ENCODE data around the gene NAA50. TPM values are rescaled to one million over a fixed set of nuclear protein-coding genes. Genes with fewer than 3 reads are reported as not detected.

The NAA50 gene
- polyA plus RNA-seq, 1 of the 3 experiments (the other 2 are of a cell fraction): 79.5 TPM

DNA sequence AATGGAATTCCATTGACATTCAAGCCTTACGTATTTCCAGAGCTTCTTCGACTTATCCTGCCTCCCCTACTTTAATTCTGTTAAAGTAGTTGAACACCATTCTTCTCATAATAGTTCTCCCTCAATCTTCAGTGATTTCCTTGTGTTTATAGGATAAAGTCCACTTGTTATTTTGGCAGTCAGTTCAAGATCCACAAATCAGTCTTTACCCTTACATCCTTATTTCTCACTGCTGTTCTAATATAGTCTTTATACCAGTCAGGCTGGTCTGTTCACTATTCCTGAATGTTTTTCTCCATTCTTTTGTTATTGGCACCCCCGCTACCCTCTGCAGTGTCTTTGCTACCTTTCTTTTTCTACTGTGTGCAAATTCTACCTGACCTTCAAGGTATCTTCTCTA lies 30.5 kb upstream of the NAA50 start:
- CTCF ChIA-PET: interaction anchor here (0.8 to 1.0 kb wide), 2 partner anchors 16 to 68 kb away, joined by 3 read pairs; no protein-coding TSS in a partner anchor
- no peak overlapping the region for H3K9ac ChIP-seq

DNA sequence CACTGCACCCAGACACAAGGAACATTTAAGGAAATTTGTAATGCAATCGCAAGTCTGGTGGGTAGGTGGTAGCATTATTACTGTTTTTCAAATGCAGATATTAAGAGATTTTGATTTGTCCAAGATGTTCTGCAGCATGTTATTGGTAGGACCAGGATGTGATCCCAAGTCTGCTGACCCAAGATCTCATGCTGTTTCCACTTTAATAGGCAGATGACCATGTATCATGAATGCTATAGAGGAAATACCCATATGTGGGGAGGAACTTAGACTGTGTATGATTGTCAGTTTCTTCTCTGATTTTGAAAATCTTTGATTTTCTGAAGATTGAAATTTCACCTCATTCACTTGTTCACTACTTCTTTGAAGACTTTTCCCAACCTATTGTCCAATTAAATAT lies 29.5 kb upstream of the NAA50 start:
- Histone ChIP-seq H3K4me3 (ENCODE audit: low read depth in 2 of 2, low read length in 1 of 2) (no peak overlapping the region), H3K4me2 (no peak overlapping the region), H3K9me2 (no peaks in the 10 kb centered on the region), H2AFZ (ENCODE audit: low read depth) (no peak overlapping the region), H3K36me3 (replicated peaks in 1 of 2; ENCODE audit: control insufficient read depth in 1 of 2, insufficient read depth in 2 of 2, low read length in 1 of 2) (peaks cover 3 to 5% of the 10 kb centered on the region in 2 experiments), H4K20me1 (ENCODE audit: insufficient read depth) (no peaks in the 10 kb centered on the region), H3K9me3 (no peaks in the 10 kb centered on the region), H3K79me2 (ENCODE audit: insufficient read depth) (peaks cover 8% of the 10 kb centered on the region; the same call in 1 of the 2 replicates), H3K27ac (ENCODE audit: low read depth in 2 of 2, low read length in 1 of 2) (no peak overlapping the region), H3F3A (replicated peaks; ENCODE audit: insufficient read depth) (peaks cover 4% of the 10 kb centered on the region), H3K9ac (no peak overlapping the region), H3K27me3 (ENCODE audit: insufficient read depth) (no peaks in the 10 kb centered on the region), H3K4me1 (ENCODE audit: control insufficient read depth in 1 of 2, insufficient read depth in 2 of 2, low read depth in 1 of 2, low read length in 1 of 2) (no peaks in the 10 kb centered on the region)
- ChIA-PET POLR2A (no interaction called here), CTCF (interaction anchor here (0.8 to 1.0 kb wide), 2 partner anchors 15 to 69 kb away, joined by 3 read pairs; no protein-coding TSS in a partner anchor)
- 92% methylated on average over 1 of the region's 1 CpG for WGBS (ENCODE audit: low lambda C conversion rate)
- no peak for DNase-seq
- TF ChIP-seq MEF2A (IDR thresholded peaks at IDR 0.05; ENCODE audit: borderline replicate concordance, low read depth): no peak
- no peak for TF ChIP-seq GABPA (IDR thresholded peaks at IDR 0.05; ENCODE audit: low read depth)
- no peak for TF ChIP-seq MXI1 (IDR thresholded peaks at IDR 0.05; ENCODE audit: low read depth, low read length)
- TF ChIP-seq SMC3 (IDR thresholded peaks at IDR 0.05; ENCODE audit: low read depth, low read length): no peak
- no peak for TF ChIP-seq ZBTB33 (IDR thresholded peaks at IDR 0.05; ENCODE audit: borderline replicate concordance, low read depth)
- TF ChIP-seq FOSL2 (IDR thresholded peaks at IDR 0.05; ENCODE audit: borderline replicate concordance, low read depth): no peak
- TF ChIP-seq PBX3 (IDR thresholded peaks at IDR 0.05): no peak
- no peak for TF ChIP-seq CHD2 (IDR thresholded peaks at IDR 0.05; ENCODE audit: low read length, partially characterized antibody)
- TF ChIP-seq ELF1 (IDR thresholded peaks at IDR 0.05): no peak
- TF ChIP-seq TCF12 (IDR thresholded peaks at IDR 0.05): no peak
- no peak for TF ChIP-seq NRF1 (IDR thresholded peaks at IDR 0.05; ENCODE audit: low read depth, low read length)
- TF ChIP-seq FOXM1 (IDR thresholded peaks at IDR 0.05; ENCODE audit: low read depth): no peak

More for the DNA sequence above, 30.5 kb upstream of the NAA50 start:
- H2AFZ ChIP-seq (ENCODE audit: low read depth): no peak overlapping the region
- H3K4me2 ChIP-seq: no peak overlapping the region
- POLR2A ChIA-PET: no interaction called here
- H3K36me3 ChIP-seq (replicated peaks in 1 of 2; ENCODE audit: control insufficient read depth in 1 of 2, insufficient read depth in 2 of 2, low read length in 1 of 2): peaks cover 3 to 9% of the 10 kb centered on the region in 2 experiments
- H3K9me3 ChIP-seq: no peaks in the 10 kb centered on the region
- 97% methylated on average over 3 of the region's 3 CpGs for WGBS (ENCODE audit: low lambda C conversion rate)
- no peaks in the 10 kb centered on the region for H3K4me1 ChIP-seq (ENCODE audit: control insufficient read depth in 1 of 2, insufficient read depth in 2 of 2, low read depth in 1 of 2, low read length in 1 of 2)
- no peaks in the 10 kb centered on the region for H3K9me2 ChIP-seq
- TF ChIP-seq CHD2 (IDR thresholded peaks at IDR 0.05; ENCODE audit: low read length, partially characterized antibody) (no peak), YY1 (IDR thresholded peaks at IDR 0.05; ENCODE audit: low read depth) (no peak), ELF1 (IDR thresholded peaks at IDR 0.05) (no peak), CTCF (IDR thresholded peaks at IDR 0.05) (no peak), RAD21 (IDR thresholded peaks at IDR 0.05; ENCODE audit: low read length) (no peak), JUND (IDR thresholded peaks at IDR 0.05) (no peak), MEF2A (IDR thresholded peaks at IDR 0.05; ENCODE audit: borderline replicate concordance, low read depth) (no peak), USF1 (IDR thresholded peaks at IDR 0.05; ENCODE audit: borderline replicate concordance, low read depth) (no peak), USF2 (IDR thresholded peaks at IDR 0.05; ENCODE audit: borderline replicate concordance, low read depth, low read length) (no peak), TAF1 (IDR thresholded peaks at IDR 0.05; ENCODE audit: borderline replicate concordance, low read depth, low read length) (no peak), FOXJ3 (CRISPR knock-in tag; IDR thresholded peaks at IDR 0.05) (no peak)
- no peaks in the 10 kb centered on the region for H3K27me3 ChIP-seq (ENCODE audit: insufficient read depth)
- no peak overlapping the region for H3K27ac ChIP-seq (ENCODE audit: low read depth in 2 of 2, low read length in 1 of 2)
- no peak for DNase-seq
- no peaks in the 10 kb centered on the region for H4K20me1 ChIP-seq (ENCODE audit: insufficient read depth)
- H3K79me2 ChIP-seq (ENCODE audit: insufficient read depth): peaks cover 8% of the 10 kb centered on the region; the same call in 1 of the 2 replicates
- H3F3A ChIP-seq (replicated peaks; ENCODE audit: insufficient read depth): peaks cover 4% of the 10 kb centered on the region
- H3K4me3 ChIP-seq (ENCODE audit: low read depth in 2 of 2, low read length in 1 of 2): no peak overlapping the region
